Activated naive CD8-positive, alpha-beta T cell treated with anti-CD3 and anti-CD28 coated beads, Interleukin-2, amount 50 U/mL, for 24 hours (primary cell): Measurements from ENCODE around the gene EVI5.

Experiments
- ATAC-seq: fragments of 150-1000 bp; cut with Tn5 transposase; one replicate; pipeline ENCODE4 v1.10.0; 2021
- DNase-seq: peaks from one replicate; pipeline ENCODE4 v3.0.0; 2021
- H3K27ac Mint-ChIP-seq: one replicate; pipeline ENCODE4 v1.8.0; 2021; ENCODE audit warnings: mild to moderate bottlenecking, mixed read lengths
- H3K27me3 Mint-ChIP-seq: one replicate; pipeline ENCODE4 v1.8.0; 2021; ENCODE audit warnings: mixed read lengths
- H3K36me3 Mint-ChIP-seq: one replicate; pipeline ENCODE4 v1.8.0; 2021; ENCODE audit warnings: low read depth, mixed read lengths
- H3K4me1 Mint-ChIP-seq: one replicate; pipeline ENCODE4 v1.8.0; 2021; ENCODE audit warnings: mixed read lengths
- H3K4me3 Mint-ChIP-seq: one replicate; pipeline ENCODE4 v1.8.0; 2021; ENCODE audit warnings: mild to moderate bottlenecking, moderate library complexity, mixed read lengths
- H3K9me3 Mint-ChIP-seq: one replicate; pipeline ENCODE4 v1.8.0; 2021; ENCODE audit warnings: mixed read lengths

EVI5 gene

GRCh38 chr1:92461364-92462097 lies 323.4 kb downstream of the EVI5 start:
- Mint-ChIP-seq H3K36me3 (peaks cover 6% of the 10 kb centered on the region), H3K9me3 (no peaks in the 10 kb centered on the region), H3K4me1 (peaks cover 61% of the 10 kb centered on the region), H3K27ac (no peak overlapping the region), H3K27me3 (no peaks in the 10 kb centered on the region), H3K4me3 (no peak overlapping the region)
- ATAC-seq: peak; percentile 16
- DNase-seq: no peak

DNA sequence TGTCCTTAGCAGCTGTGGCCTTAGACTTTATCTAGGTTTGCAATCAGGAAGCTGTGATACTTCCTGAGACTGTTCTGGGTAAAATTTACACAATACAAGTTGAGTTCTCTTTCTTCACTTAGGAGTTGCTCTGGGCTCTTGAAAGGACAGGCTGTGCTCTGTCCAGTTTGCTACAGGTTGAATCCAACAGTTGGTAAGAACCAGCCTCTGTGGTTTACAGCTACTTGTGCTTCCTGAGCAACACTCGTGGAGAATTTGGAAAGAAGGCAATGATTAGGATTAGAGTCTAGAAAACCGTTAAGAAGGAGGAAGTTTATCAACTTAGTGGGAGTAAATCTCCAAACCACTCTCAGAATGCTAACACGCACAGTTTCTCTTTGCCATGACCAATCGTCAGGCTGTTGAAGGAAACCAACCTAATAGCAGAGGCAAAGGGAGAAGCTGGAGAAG lies 325.0 kb downstream of the EVI5 start:
- ATAC-seq: no peak
- H3K4me3 Mint-ChIP-seq: no peak overlapping the region
- DNase-seq: no peak
- no peaks in the 10 kb centered on the region for H3K27me3 Mint-ChIP-seq
- no peaks in the 10 kb centered on the region for H3K9me3 Mint-ChIP-seq
- no peak overlapping the region for H3K27ac Mint-ChIP-seq
- no peaks in the 10 kb centered on the region for H3K36me3 Mint-ChIP-seq
- peaks cover 46% of the 10 kb centered on the region for H3K4me1 Mint-ChIP-seq
